OCI-LY3 (cell line): Measurements from ENCODE around the gene CIT.

Experiments
- H2AFZ ChIP-seq: fragments of 200-600, 300-600 bp; shearing (Covaris generic); 2 replicates; pipeline ENCODE4 v1.6.0; 2014; ENCODE audit warnings: antibody characterized with exemption, low read depth, low read length
- H3K27ac ChIP-seq: fragments of 200-600, 300-600 bp; sonication (generic); 2 replicates; pipeline ENCODE4 v1.5.1; 2014; ENCODE audit warnings: mild to moderate bottlenecking, low read length, moderate library complexity, mixed read lengths
- H3K27me3 ChIP-seq: fragments of 200-600, 300-600 bp; sonication (generic); 2 replicates; pipeline ENCODE4 v1.6.1; 2014; ENCODE audit warnings: low read depth, low read length, mixed read lengths
- H3K36me3 ChIP-seq: fragments of 200-600, 300-600 bp; sonication (generic); replicated peaks from 2 replicates; pipeline ENCODE3; 2014; ENCODE audit warnings: low read depth, low read length, mixed read lengths
- H3K4me1 ChIP-seq: fragments of 300-600, 200-600 bp; sonication (generic); 2 replicates; pipeline ENCODE4 v1.6.1; 2014; ENCODE audit warnings: low read length, mixed read lengths
- H3K4me2 ChIP-seq: fragments of 200-600, 300-600 bp; sonication (generic); 2 replicates; pipeline ENCODE4 v1.6.1; 2014; ENCODE audit warnings: low read length, mixed read lengths
- H3K4me3 ChIP-seq: fragments of 300-600, 200-600 bp; sonication (generic); 2 replicates; pipeline ENCODE4 v1.5.1; 2014; ENCODE audit warnings: antibody characterized with exemption, mild to moderate bottlenecking, low read length, moderate library complexity
- H3K79me2 ChIP-seq: fragments of 300-600, 200-600 bp; shearing (Covaris generic); 2 replicates; pipeline ENCODE4 v1.6.1; 2014; ENCODE audit warnings: mild to moderate bottlenecking, low read length, mixed read lengths
- H3K9ac ChIP-seq: fragments of 300-600, 200-600 bp; shearing (Covaris generic); 2 replicates; pipeline ENCODE4 v1.6.0; 2014; ENCODE audit warnings: mild to moderate bottlenecking, low read length, moderate library complexity
- H3K9me3 ChIP-seq: fragments of 200-600, 300-600 bp; shearing (Covaris generic); 2 replicates; pipeline ENCODE4 v1.6.1; 2014; ENCODE audit warnings: low read length, mixed read lengths; ENCODE audit not compliant: insufficient read depth
- H4K20me1 ChIP-seq: fragments of 200-600, 300-600 bp; sonication (generic); 2 replicates; pipeline ENCODE4 v1.6.1; 2016; ENCODE audit warnings: low read length, mixed read lengths; ENCODE audit not compliant: insufficient read depth
- EZH2phosphoT487 ChIP-seq: fragments of 200-600 bp; shearing (Covaris generic); IDR thresholded peaks from 2 replicates; pipeline ENCODE4 v1.6.1; 2018; ENCODE audit warnings: antibody characterized with exemption, mixed run types, low read depth
- TF ChIP-seq, protein P1 (sequence below): fragments of 200-600, 300-600 bp; sonication (generic); IDR thresholded peaks from 2 replicates; pipeline ENCODE4 v1.5.1; 2014; ENCODE audit warnings: antibody characterized with exemption, low read length, low read depth

CIT gene

DNA sequence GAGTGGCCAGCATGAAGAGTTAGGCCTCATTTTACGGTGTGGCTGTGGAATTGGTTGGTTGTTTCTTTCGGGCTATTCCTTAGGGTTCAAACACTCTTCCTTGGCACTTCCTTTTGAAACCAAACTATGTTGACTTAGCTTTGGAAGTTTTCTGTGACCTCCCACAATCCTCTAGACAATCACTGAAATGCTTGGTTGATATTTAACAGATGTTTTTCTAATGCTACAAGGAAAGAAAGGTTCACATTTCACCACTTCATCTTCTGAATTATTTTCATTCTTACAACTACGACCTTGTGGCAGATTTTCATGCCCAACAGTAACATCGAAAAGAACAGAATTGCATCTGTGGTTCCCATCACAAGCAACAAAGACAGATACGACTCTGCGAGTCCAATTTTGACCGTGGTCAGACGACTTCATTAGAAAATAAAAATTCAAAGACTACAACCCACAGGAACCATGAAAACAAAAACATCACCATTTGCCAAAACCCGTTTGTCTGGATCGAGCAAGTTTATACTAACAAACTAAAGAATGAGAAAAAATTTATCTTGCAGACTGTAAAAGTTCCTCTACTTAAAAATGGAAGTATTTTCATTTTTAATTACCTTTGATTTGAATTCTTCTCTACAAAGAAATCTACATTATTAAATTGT lies 192.3 kb downstream of the CIT start:
- Histone ChIP-seq H3K27ac (no peak overlapping the region), H3K36me3 (peaks cover 31% of the 10 kb centered on the region), H3K4me3 (no peak overlapping the region), H2AFZ (no peak overlapping the region), H3K9ac (no peak overlapping the region), H4K20me1 (no peaks in the 10 kb centered on the region), H3K9me3 (no peaks in the 10 kb centered on the region), H3K79me2 (no peaks in the 10 kb centered on the region), H3K4me1 (peaks cover 22% of the 10 kb centered on the region), H3K4me2 (no peak overlapping the region), H3K27me3 (no peaks in the 10 kb centered on the region)
- no peak for TF ChIP-seq EZH2phosphoT487
- TF ChIP-seq, protein P1, sequence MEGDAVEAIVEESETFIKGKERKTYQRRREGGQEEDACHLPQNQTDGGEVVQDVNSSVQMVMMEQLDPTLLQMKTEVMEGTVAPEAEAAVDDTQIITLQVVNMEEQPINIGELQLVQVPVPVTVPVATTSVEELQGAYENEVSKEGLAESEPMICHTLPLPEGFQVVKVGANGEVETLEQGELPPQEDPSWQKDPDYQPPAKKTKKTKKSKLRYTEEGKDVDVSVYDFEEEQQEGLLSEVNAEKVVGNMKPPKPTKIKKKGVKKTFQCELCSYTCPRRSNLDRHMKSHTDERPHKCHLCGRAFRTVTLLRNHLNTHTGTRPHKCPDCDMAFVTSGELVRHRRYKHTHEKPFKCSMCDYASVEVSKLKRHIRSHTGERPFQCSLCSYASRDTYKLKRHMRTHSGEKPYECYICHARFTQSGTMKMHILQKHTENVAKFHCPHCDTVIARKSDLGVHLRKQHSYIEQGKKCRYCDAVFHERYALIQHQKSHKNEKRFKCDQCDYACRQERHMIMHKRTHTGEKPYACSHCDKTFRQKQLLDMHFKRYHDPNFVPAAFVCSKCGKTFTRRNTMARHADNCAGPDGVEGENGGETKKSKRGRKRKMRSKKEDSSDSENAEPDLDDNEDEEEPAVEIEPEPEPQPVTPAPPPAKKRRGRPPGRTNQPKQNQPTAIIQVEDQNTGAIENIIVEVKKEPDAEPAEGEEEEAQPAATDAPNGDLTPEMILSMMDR = no peak

DNA sequence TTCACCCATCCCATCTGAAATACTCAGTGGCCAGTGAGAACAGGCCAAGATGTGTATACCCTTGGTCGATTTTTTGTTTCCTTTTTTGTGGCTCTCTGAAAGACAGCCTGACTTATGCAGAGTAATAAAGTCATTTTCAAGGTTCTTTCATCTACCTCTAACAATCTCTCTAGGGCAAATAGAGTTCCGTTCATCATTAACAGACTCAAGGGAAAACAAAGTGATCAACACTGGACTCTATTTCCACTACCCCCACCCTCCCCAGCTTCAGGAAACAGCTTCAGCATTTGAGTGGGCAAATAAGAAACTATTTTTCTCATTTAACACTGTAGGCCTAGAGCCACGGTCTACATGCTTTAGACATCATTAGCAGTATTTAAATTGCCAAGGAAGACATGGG lies 193.3 kb downstream of the CIT start:
- no peak overlapping the region for H3K4me2 ChIP-seq
- H4K20me1 ChIP-seq = no peaks in the 10 kb centered on the region
- H3K27me3 ChIP-seq = no peaks in the 10 kb centered on the region
- H3K36me3 ChIP-seq = peaks cover 39% of the 10 kb centered on the region
- no peak overlapping the region for H3K9ac ChIP-seq
- H3K9me3 ChIP-seq = no peaks in the 10 kb centered on the region
- no peaks in the 10 kb centered on the region for H3K79me2 ChIP-seq
- no peak overlapping the region for H3K27ac ChIP-seq
- H2AFZ ChIP-seq = no peak overlapping the region
- H3K4me3 ChIP-seq = no peak overlapping the region
- peaks cover 22% of the 10 kb centered on the region for H3K4me1 ChIP-seq
- TF ChIP-seq, protein P1 = no peak
- TF ChIP-seq EZH2phosphoT487 = no peak

DNA sequence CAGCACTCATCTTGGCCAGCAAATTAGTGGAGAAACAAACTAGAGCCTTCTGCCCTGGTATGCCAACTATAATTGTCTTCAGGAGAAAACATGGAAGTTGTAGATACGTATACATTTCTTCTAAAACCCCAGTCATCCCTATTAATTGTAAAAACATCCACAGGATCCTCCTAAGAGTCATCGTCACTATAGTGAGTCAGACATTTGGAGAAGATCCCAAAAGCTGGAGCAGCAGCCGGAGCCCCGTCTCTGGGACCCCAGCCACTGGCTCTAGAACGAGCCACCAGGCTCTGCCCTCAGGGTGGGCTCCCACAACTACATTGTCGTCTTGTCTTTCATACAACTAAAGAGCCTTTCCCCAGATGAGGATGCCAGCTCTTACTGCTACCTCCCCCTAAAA lies 193.7 kb downstream of the CIT start:
- Histone ChIP-seq H3K27ac (peak overlapping the region; percentile 70), H3K79me2 (no peaks in the 10 kb centered on the region), H2AFZ (no peak overlapping the region), H3K9ac (no peak overlapping the region), H3K27me3 (no peaks in the 10 kb centered on the region), H3K9me3 (no peaks in the 10 kb centered on the region), H3K4me2 (no peak overlapping the region), H3K36me3 (peaks cover 42% of the 10 kb centered on the region), H4K20me1 (no peaks in the 10 kb centered on the region), H3K4me3 (no peak overlapping the region), H3K4me1 (peaks cover 22% of the 10 kb centered on the region)
- TF ChIP-seq, protein P1 = no peak
- TF ChIP-seq EZH2phosphoT487 = no peak

DNA sequence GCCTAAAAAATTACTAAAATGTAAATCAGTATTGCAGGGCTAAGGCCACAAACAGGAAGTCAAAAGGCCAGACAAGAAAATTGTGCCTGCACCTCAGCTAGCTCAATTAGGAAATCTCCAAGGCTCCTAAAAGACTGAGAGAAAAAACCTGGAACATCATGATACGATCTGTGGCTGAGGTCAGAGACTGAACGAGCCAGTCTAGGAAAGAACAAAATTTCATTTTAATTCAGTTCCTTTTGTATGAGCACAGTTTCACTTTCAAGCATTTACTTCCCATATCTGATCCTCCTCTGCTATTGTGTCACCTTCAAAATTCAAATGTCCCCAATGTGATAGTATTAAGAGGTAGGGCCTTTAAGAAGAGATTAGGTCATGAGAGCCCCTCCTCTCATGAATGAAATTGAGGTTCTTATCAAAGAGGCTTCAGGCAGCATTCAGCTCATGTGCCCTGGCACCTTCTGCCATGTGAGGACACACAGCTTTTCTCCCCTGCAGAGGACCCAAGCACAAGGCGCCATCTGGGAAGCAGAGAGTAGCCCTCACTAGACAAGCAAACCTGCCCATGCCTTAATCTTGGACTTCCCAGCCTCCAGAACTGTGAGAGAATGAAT lies 194.4 kb downstream of the CIT start:
- Histone ChIP-seq H3K9ac (peak overlapping the region; percentile 21; the same call in 1 of the 2 replicates), H3K9me3 (no peaks in the 10 kb centered on the region), H3K79me2 (no peaks in the 10 kb centered on the region), H3K4me2 (peak overlapping the region; percentile 57), H2AFZ (no peak overlapping the region), H3K27ac (peak overlapping the region; percentile 70), H3K27me3 (no peaks in the 10 kb centered on the region), H4K20me1 (no peaks in the 10 kb centered on the region), H3K36me3 (peaks cover 48% of the 10 kb centered on the region), H3K4me3 (peak overlapping the region; percentile 36), H3K4me1 (peaks cover 22% of the 10 kb centered on the region)
- TF ChIP-seq EZH2phosphoT487 = no peak
- TF ChIP-seq, protein P1 = no peak
